Omental fat pad (tissue), 4 donors: Measurements from ENCODE around the gene SLC30A2. TPM values are rescaled to one million over a fixed set of nuclear protein-coding genes. Genes with fewer than 3 reads are reported as not detected.

Experiments
- ATAC-seq: fragments of 150-250 bp; one replicate; pipeline ENCODE4 v1.9.1; 2016; ENCODE audit warnings: mild to moderate bottlenecking, moderate library complexity; ENCODE audit not compliant: low FRiP score
- DNase-seq: peaks from one replicate; pipeline ENCODE4 v3.0.0-alpha.2; 2019; ENCODE audit warnings: low spot score
- CTCF ChIP-seq, 3 donors: fragments of 450-650 bp; IDR thresholded peaks; one replicate each; pipeline ENCODE4 v1.5.1; 2016 to 2017; ENCODE audit warnings: antibody characterized with exemption in 3 of 3, mild to moderate bottlenecking in 3 of 3, moderate library complexity in 2 of 3
- small RNA-seq: library from RNA; depleted of rRNA; stranded (forward); fragments of <200 nt; gene quantifications from one replicate; pipeline ENCODE3, GENCODE V24; 2016
- total RNA-seq, 4 donors: library from RNA; depleted of rRNA; stranded (reverse); fragments of >200 nt; gene quantifications; one replicate each; pipeline ENCODE4 v1.1.0, GENCODE V29; 2016

The SLC30A2 gene
- total RNA-seq, 4 donors from 2014 or later: 0.36 to 1.7 TPM; not detected in 2

- no peak for ATAC-seq
- DNase-seq: no peak
- TF ChIP-seq CTCF (IDR thresholded peaks at IDR 0.05): no peak
These were observed 53.2 kb downstream of the SLC30A2 start for GRCh38 chr1:25992689-25993171.

- no peak for DNase-seq
These were observed 53.8 kb downstream of the SLC30A2 start for GRCh38 chr1:25991937-25992688.

GRCh38 chr1:25990702-25991395 lies 55.1 kb downstream of the SLC30A2 start:
- no peak for TF ChIP-seq CTCF (IDR thresholded peaks at IDR 0.05)
- ATAC-seq (no peak), DNase-seq (no peak)

More at GRCh38 chr1:25991937-25992688, 53.8 kb downstream of the SLC30A2 start:
- ATAC-seq: peak; percentile 80
- no peak for TF ChIP-seq CTCF (IDR thresholded peaks at IDR 0.05)

GRCh38 chr1:25990251-25990650 lies 55.7 kb downstream of the SLC30A2 start:
- no peak for ATAC-seq
- no peak for TF ChIP-seq CTCF (IDR thresholded peaks at IDR 0.05)
- no peak for DNase-seq

GRCh38 chr1:25989440-25990234 lies 56.3 kb downstream of the SLC30A2 start:
- ATAC-seq (no peak), DNase-seq (no peak)
- TF ChIP-seq CTCF (IDR thresholded peaks at IDR 0.05): no peak

- no peak for TF ChIP-seq CTCF (IDR thresholded peaks at IDR 0.05)
- no peak for ATAC-seq
- no peak for DNase-seq
These were observed 58.0 kb downstream of the SLC30A2 start for GRCh38 chr1:25987951-25988350.

Small RNAs within 50 kb of the gene (small RNA-seq; reads per million reads assigned to genes)
- gene RF00283: not detected
- not detected for gene RF00492

Other genes with a start within 250 kb of the SLC30A2 start
- gene SELENON, start 245.9 kb downstream of the SLC30A2 start, total RNA-seq: 10 to 100 TPM; 26.0 to 57.3 (median 53.6) TPM
- gene MTFR1L, start 226.2 kb downstream of the SLC30A2 start, total RNA-seq: 10 to 100 TPM; 40.8 to 84.2 (median 61.3) TPM
- gene AUNIP, start 186.7 kb downstream of the SLC30A2 start, total RNA-seq: not detected
- 1 to 10 TPM; 4.3 to 7.2 (median 6.5) TPM for gene PAQR7, start 170.4 kb downstream of the SLC30A2 start, total RNA-seq
- gene STMN1, start 139.7 kb downstream of the SLC30A2 start, total RNA-seq: 10 to 100 TPM; 19.5 to 41.0 (median 29.7) TPM
- gene PAFAH2, start 48.1 kb downstream of the SLC30A2 start, total RNA-seq: 1 to 10 TPM; 5.3 to 9.8 (median 8.2) TPM
- gene EXTL1, start 24.3 kb downstream of the SLC30A2 start, total RNA-seq: under 1 TPM in 1 of 4 donors, not detected in 3; 0.65 TPM
- gene TRIM63, start 21.5 kb upstream of the SLC30A2 start, total RNA-seq: under 1 TPM in 2 of 4 donors, not detected in 2; 0.60 to 0.74 TPM
- 1 to 10 TPM; 3.2 to 7.6 (median 4.6) TPM for gene PDIK1L, start 65.7 kb upstream of the SLC30A2 start, total RNA-seq
- 10 to 100 TPM in 2 of 4 donors, 1 to 10 TPM in 2; 4.6 to 20.5 (median 13.2) TPM for gene FAM110D, start 113.0 kb upstream of the SLC30A2 start, total RNA-seq
- not detected for gene C1orf232, start 122.8 kb upstream of the SLC30A2 start, total RNA-seq
- gene ZNF593, start 123.8 kb upstream of the SLC30A2 start, total RNA-seq: 10 to 100 TPM; 18.4 to 64.1 (median 42.5) TPM
- not detected for gene ZNF593OS, start 125.7 kb upstream of the SLC30A2 start, total RNA-seq
- gene CNKSR1, start 131.4 kb upstream of the SLC30A2 start, total RNA-seq: 1 to 10 TPM in 2 of 4 donors, under 1 TPM in 2; 0.75 to 6.0 (median 1.3) TPM
- not detected for gene CATSPER4, start 144.5 kb upstream of the SLC30A2 start, total RNA-seq
- 1 to 10 TPM; 4.3 to 6.1 (median 5.3) TPM for gene CEP85, start 188.1 kb upstream of the SLC30A2 start, total RNA-seq
- 100 to 1,000 TPM in 1 of 4 donors, 10 to 100 TPM in 3; 42.4 to 124 (median 82.4) TPM for gene SH3BGRL3, start 234.0 kb upstream of the SLC30A2 start, total RNA-seq